NK-92 (cell line): Measurements from ENCODE around the gene ASXL2.
"Not testable (repeated sequence)": the region's sequence is repeated elsewhere in the genome, so short reads cannot be mapped to it uniquely, and the experiment has no call there.

ENCODE experiments used
- DNase-seq: peaks from one replicate; lab custom pipeline; 2025; ENCODE audit not compliant: unreplicated experiment; lab: John Stamatoyannopoulos, UW

ASXL2 gene

GRCh38 chr2:25878361-25879132, at the start of gene ASXL2:
TSS of gene ASXL2 (minus strand) at chr2:25878487. CDS start at chr2:25878222, 265 bp downstream.
- peak; percentile 77 for DNase-seq

GRCh38 chr2:25926984-25927756, 48.9 kb upstream of the ASXL2 start:
- DNase-seq: no peak

DNA sequence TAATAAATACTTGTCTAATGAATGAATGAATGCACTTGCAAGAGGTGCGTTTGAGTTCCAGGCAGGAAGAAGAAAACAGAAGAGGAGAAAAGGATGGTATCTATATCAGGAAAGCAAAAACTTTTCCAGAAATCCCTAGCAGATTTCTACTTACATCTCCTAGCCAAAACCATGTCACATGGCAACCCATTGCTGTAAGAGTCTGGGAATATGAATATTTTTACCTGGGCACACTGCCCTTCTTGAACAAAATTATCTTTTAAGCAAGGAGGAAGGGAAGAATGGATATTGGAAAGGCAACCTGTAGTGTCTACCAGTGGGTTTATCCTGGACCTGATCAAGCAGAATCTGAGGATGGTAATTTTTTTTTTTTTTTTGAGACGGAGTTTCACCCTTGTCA, 44.2 kb upstream of the ASXL2 start:
- no peak for DNase-seq

- no peak for DNase-seq
These were observed 42.6 kb upstream of the ASXL2 start for GRCh38 chr2:25920786-25921415.

GRCh38 chr2:25920336-25920735, 42.0 kb upstream of the ASXL2 start:
- no peak for DNase-seq

- DNase-seq: no peak
These were observed 39.5 kb upstream of the ASXL2 start for GRCh38 chr2:25917832-25918231.

- not testable (repeated sequence) for DNase-seq
These were observed 39.1 kb upstream of the ASXL2 start for GRCh38 chr2:25917411-25917810.

GRCh38 chr2:25915944-25916772, 37.9 kb upstream of the ASXL2 start:
- not testable (repeated sequence) for DNase-seq

- not testable (repeated sequence) for DNase-seq
These were observed 37.1 kb upstream of the ASXL2 start for GRCh38 chr2:25915411-25915810.

DNA sequence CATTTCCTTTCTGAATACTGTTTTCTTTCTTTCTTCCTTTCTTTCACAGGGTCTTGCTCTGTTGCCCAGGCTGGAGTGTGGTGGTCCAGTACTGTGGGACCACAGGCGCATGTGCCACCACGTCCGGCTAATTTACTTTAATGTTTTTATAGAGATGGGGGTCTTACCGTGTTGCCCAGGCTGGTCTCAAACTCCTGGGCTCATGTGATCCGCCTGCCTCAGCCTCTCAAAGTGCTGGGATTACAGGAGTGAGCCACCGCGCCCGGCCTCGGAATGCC, 35.3 kb upstream of the ASXL2 start:
- not testable (repeated sequence) for DNase-seq

GRCh38 chr2:25912851-25913695, 34.8 kb upstream of the ASXL2 start:
- no peak for DNase-seq

DNA sequence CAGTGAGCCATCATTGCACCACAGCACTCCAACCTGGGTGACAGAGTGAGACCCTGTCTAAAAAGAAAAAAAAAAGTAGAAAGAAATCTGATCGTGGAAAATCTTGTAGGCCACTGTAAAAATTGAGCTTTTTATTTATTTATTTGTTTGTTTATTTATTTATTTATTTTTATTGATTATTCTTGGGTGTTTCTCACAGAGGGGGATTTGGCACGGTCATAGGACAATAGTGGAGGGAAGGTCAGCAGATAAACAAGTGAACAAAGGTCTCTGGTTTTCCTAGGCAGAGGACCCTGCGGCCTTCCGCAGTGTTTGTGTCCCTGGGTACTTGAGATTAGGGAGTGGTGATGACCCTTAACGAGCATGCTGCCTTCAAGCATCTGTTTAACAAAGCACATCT, 31.3 kb upstream of the ASXL2 start:
- DNase-seq: not testable (repeated sequence)

DNA sequence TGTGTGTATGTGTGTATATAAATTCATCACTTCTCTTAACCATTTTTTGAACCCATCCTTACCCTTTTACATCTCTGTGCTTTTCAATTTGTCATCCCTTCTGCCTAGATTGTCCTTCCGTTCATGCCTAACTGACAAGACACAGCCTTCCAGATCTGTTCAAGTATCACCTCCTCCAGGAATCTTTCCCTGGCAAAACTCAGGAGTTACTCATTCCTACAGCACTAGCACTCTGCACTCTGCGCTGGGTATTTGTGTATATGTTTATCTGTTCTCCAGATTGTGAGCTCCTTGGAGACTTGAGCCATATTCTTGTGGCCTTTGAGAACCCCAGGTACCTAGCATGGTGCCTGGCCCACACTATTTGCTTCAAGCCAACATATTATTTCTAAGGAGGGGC, 26.8 kb upstream of the ASXL2 start:
- DNase-seq: no peak

GRCh38 chr2:25903216-25903776, 25.0 kb upstream of the ASXL2 start:
- no peak for DNase-seq

GRCh38 chr2:25899404-25899970, 21.2 kb upstream of the ASXL2 start:
- DNase-seq: no peak

DNA sequence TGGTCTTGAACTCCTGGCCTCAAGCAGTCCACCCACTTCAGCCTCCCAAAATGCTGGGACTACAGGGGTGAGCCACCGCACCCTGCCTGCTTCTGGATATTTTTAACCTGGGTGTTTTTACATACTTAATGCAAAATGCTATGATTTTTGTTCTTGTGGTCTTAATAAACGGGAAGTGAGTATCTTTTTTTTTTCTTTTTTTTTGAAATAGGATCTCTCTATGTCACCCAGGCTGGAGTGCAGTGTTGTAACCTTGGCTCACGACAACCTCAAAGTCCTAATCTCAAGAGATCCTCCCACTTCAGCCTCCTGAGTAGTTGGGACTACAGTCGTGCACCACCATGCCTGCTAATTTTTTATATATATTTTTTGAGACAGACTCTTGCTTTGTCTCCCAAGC, 19.2 kb upstream of the ASXL2 start:
- DNase-seq: no peak

DNA sequence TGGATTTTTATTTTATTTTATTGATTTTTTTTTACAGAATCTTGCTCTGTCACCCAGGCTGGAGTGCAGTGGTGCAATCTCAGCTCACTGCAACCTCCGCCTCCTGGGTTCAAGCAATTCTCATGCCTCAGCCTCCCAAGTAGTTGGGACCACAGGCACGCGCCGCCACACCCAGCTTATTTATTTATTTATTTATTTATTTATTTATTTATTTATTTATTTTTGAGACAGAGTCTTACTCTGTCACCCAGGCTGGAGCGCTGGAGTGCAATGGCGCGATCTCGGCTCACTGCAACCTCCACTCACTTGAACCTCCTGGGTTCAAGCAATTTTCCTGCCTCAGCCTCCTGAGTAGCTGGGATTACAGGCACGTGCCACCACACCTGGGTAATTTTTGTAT, 18.0 kb upstream of the ASXL2 start:
- not testable (repeated sequence) for DNase-seq

- no peak for DNase-seq
These were observed 17.3 kb upstream of the ASXL2 start for GRCh38 chr2:25895610-25896009.

GRCh38 chr2:25895018-25895417, 16.7 kb upstream of the ASXL2 start:
- DNase-seq: no peak
